PC-9 (cell line): ENCODE data around the gene HOXB5. TPM values are rescaled to one million over a fixed set of nuclear protein-coding genes. Genes with fewer than 3 reads are reported as not detected.

ENCODE experiments used
- BruUV-seq: library from RNA; stranded (reverse); fragments of 400-500 nt; replicated peaks from 2 replicates; lab custom pipeline; 2021; lab: Mats Ljungman, UMichigan
- CTCF ChIA-PET: fragments of 300-600 bp; sonication (Branson Sonifier 250); formaldehyde crosslinking; loops from one replicate; lab custom pipeline; 2022; ENCODE audit warnings: antibody characterized with exemption; lab: Charles Lee
- POLR2A ChIA-PET: fragments of 300-600 bp; sonication (Branson Sonifier 250); formaldehyde crosslinking; loops from one replicate; lab custom pipeline; 2022; ENCODE audit warnings: antibody characterized with exemption; ENCODE audit not compliant: unreplicated experiment; lab: Charles Lee
- DNase-seq, 2 experiments: peaks; one replicate each; pipeline versions ENCODE4 v3.0.0 to v3.0.0-alpha.2; 2015 to 2022; ENCODE audit warnings: mixed read lengths in 1 of 2
- H2AFZ ChIP-seq: fragments of 200-600 bp; sonication (generic); 2 replicates; pipeline ENCODE4 v1.8.1; 2017; ENCODE audit warnings: antibody characterized with exemption
- H3F3A ChIP-seq: fragments of 200-600 bp; sonication (generic); 2 replicates; pipeline ENCODE4 v1.8.1; 2017; ENCODE audit warnings: antibody characterized with exemption, mild to moderate bottlenecking, low read depth; ENCODE audit not compliant: insufficient read depth
- H3K27ac ChIP-seq: fragments of 200-600 bp; sonication (generic); 2 replicates; pipeline ENCODE4 v1.6.1; 2016; ENCODE audit warnings: mixed run types
- H3K27me3 ChIP-seq: fragments of 200-600 bp; sonication (generic); 2 replicates; pipeline ENCODE4 v1.6.1; 2016; ENCODE audit warnings: low read depth, mixed run types; ENCODE audit not compliant: insufficient read depth
- H3K36me3 ChIP-seq: fragments of 200-600 bp; sonication (generic); 2 replicates; pipeline ENCODE4 v1.6.1; 2016; ENCODE audit warnings: low read depth, mixed run types
- H3K4me1 ChIP-seq: fragments of 200-600 bp; sonication (generic); replicated peaks from 2 replicates; pipeline ENCODE4 v1.6.1; 2016; ENCODE audit warnings: mixed run types; ENCODE audit not compliant: insufficient read depth
- H3K4me2 ChIP-seq: fragments of 200-600 bp; sonication (generic); 2 replicates; pipeline ENCODE4 v1.6.1; 2017; ENCODE audit warnings: mixed run types
- H3K4me3 ChIP-seq: fragments of 200-600 bp; sonication (generic); 2 replicates; pipeline ENCODE4 v1.6.1; 2016; ENCODE audit warnings: mixed run types
- H3K79me2 ChIP-seq: fragments of 200-600 bp; sonication (generic); 2 replicates; pipeline ENCODE4 v1.6.1; 2017; ENCODE audit warnings: low read depth, mixed run types
- H3K9me2 ChIP-seq: fragments of 200-600 bp; sonication (generic); 2 replicates; pipeline ENCODE4 v1.8.1; 2017; ENCODE audit warnings: mild to moderate bottlenecking; ENCODE audit not compliant: insufficient read depth
- H3K9me3 ChIP-seq: fragments of 200-600 bp; sonication (generic); 2 replicates; pipeline ENCODE4 v1.8.1; 2016; ENCODE audit warnings: low read depth; ENCODE audit not compliant: insufficient read depth
- H4K20me1 ChIP-seq: fragments of 200-600 bp; sonication (generic); 2 replicates; pipeline ENCODE4 v1.8.1; 2017; ENCODE audit not compliant: insufficient read depth
- CTCF ChIP-seq: fragments of 200-600 bp; sonication (generic); conservative IDR thresholded peaks from 2 replicates; pipeline ENCODE4 v1.6.1; 2017; ENCODE audit warnings: mixed run types, antibody characterized with exemption, mild to moderate bottlenecking, moderate library complexity
- EZH2 ChIP-seq: fragments of 200-600 bp; sonication (generic); IDR thresholded peaks from 2 replicates; pipeline ENCODE4 v1.8.0; 2017; ENCODE audit warnings: antibody characterized with exemption, low read depth
- intact Hi-C: fragments of 100-400 bp; cut with micrococcal nuclease; formaldehyde crosslinking; loops from one replicate; pipeline ENCODE4 v1.10.0; 2022; ENCODE audit not compliant: unreplicated experiment
- total RNA-seq: library from RNA; stranded (reverse); gene quantifications from 2 replicates; pipeline ENCODE4 v1.2.3, GENCODE V29; 2021

HOXB5 gene
- total RNA-seq, 1 experiment from 2014 or later, result 12.9 TPM

- BruUV-seq, result no TSS peak
- no peak for DNase-seq
- Histone ChIP-seq H3K9me2 (no peaks in the 10 kb centered on the region), H3K27ac (no peak overlapping the region), H3K4me3 (no peak overlapping the region), H3K9me3 (no peaks in the 10 kb centered on the region), H3K4me2 (no peak overlapping the region), H3K36me3 (no peaks in the 10 kb centered on the region), H2AFZ (no peak overlapping the region), H3K79me2 (no peaks in the 10 kb centered on the region), H4K20me1 (no peaks in the 10 kb centered on the region), H3K4me1 (no peaks in the 10 kb centered on the region), H3F3A (0 out of 2 replicates have a peak, but pooled peaks cover 2% of the 10 kb centered on the region), H3K27me3 (peaks cover 63% of the 10 kb centered on the region)
- no peak for TF ChIP-seq CTCF
- no peak for TF ChIP-seq EZH2
- POLR2A ChIA-PET, result no interaction called here
- intact Hi-C loops, result no loop called here
- CTCF ChIA-PET, result no interaction called here
These were observed 39.1 kb upstream of the HOXB5 start for GRCh38 chr17:48632579-48633265.

- Histone ChIP-seq H3K4me3 (no peak overlapping the region), H3K4me1 (peaks cover 2% of the 10 kb centered on the region; the same call in 1 of the 2 replicates), H2AFZ (no peak overlapping the region), H3K79me2 (no peaks in the 10 kb centered on the region), H3K9me2 (no peaks in the 10 kb centered on the region), H3K36me3 (no peaks in the 10 kb centered on the region), H3K4me2 (no peak overlapping the region), H3K9me3 (no peaks in the 10 kb centered on the region), H4K20me1 (no peaks in the 10 kb centered on the region), H3F3A (0 out of 2 replicates have a peak, but pooled peaks cover 2% of the 10 kb centered on the region), H3K27ac (no peak overlapping the region), H3K27me3 (peaks cover 56% of the 10 kb centered on the region)
- no TSS peak for BruUV-seq
- no peak for DNase-seq
- intact Hi-C loops, result no loop called here
- POLR2A ChIA-PET, result no interaction called here
- CTCF ChIA-PET, result no interaction called here
- no peak for TF ChIP-seq CTCF
- no peak for TF ChIP-seq EZH2
These were observed 38.4 kb upstream of the HOXB5 start for GRCh38 chr17:48631693-48632578.

GRCh38 chr17:48630925-48631692 is 37.5 kb upstream of the HOXB5 start:
- H4K20me1 ChIP-seq, result no peaks in the 10 kb centered on the region
- H3K4me1 ChIP-seq, result peaks cover 3% of the 10 kb centered on the region; the same call in 1 of the 2 replicates
- no peak overlapping the region for H3K4me2 ChIP-seq
- ChIA-PET POLR2A (no interaction called here), CTCF (no interaction called here)
- H3F3A ChIP-seq, result 0 out of 2 replicates have a peak, but pooled peaks cover 2% of the 10 kb centered on the region
- H2AFZ ChIP-seq, result no peak overlapping the region
- H3K9me2 ChIP-seq, result no peaks in the 10 kb centered on the region
- peaks cover 50% of the 10 kb centered on the region for H3K27me3 ChIP-seq
- no TSS peak for BruUV-seq
- DNase-seq, result no peak
- no peak overlapping the region for H3K27ac ChIP-seq
- intact Hi-C loops, result no loop called here
- no peaks in the 10 kb centered on the region for H3K79me2 ChIP-seq
- no peak overlapping the region for H3K4me3 ChIP-seq
- no peak for TF ChIP-seq EZH2
- TF ChIP-seq CTCF, result no peak
- no peaks in the 10 kb centered on the region for H3K36me3 ChIP-seq
- no peaks in the 10 kb centered on the region for H3K9me3 ChIP-seq
